Measurements from ENCODE around the gene SNRPA. TPM values are rescaled to one million over a fixed set of nuclear protein-coding genes. Genes with fewer than 3 reads are reported as not detected.
"Not testable (repeated sequence)": the region's sequence is repeated elsewhere in the genome, so short reads cannot be mapped to it uniquely, and the experiment has no call there.

SNRPA gene
- total RNA-seq, 1 experiment from 2014 or later: 162 TPM

- in situ Hi-C loops (cut with HindIII; ENCODE audit: low sequenced_read_pairs); DNase-seq (ENCODE audit: low spot score): not testable (repeated sequence)
Observed at GRCh38 chr19:40766385-40766784, 15.4 kb downstream of the SNRPA start.

GRCh38 chr19:40768869-40769268 is 17.9 kb downstream of the SNRPA start:
- no peak for DNase-seq (ENCODE audit: low spot score)
- in situ Hi-C loops (cut with HindIII; ENCODE audit: low sequenced_read_pairs): no loop called here

- in situ Hi-C loops (cut with HindIII; ENCODE audit: low sequenced_read_pairs): not testable (repeated sequence)
Observed at GRCh38 chr19:40771101-40771862, 20.3 kb downstream of the SNRPA start.

GRCh38 chr19:40774916-40775631 is 24.1 kb downstream of the SNRPA start, which contains the start of gene MIA:
TSS of gene MIA (plus strand) at chr19:40775521. CDS start at chr19:40775543, 22 bp downstream.
- in situ Hi-C loops (cut with HindIII; ENCODE audit: low sequenced_read_pairs): no loop called here
- DNase-seq (ENCODE audit: low spot score): no peak

More at GRCh38 chr19:40771101-40771862, 20.3 kb downstream of the SNRPA start:
- DNase-seq (ENCODE audit: low spot score): peak; percentile 3

GRCh38 chr19:40775632-40776022 is 24.6 kb downstream of the SNRPA start:
- in situ Hi-C loops (cut with HindIII; ENCODE audit: low sequenced_read_pairs): no loop called here
- no peak for DNase-seq (ENCODE audit: low spot score)

- in situ Hi-C loops (cut with HindIII; ENCODE audit: low sequenced_read_pairs): no loop called here
- no peak for DNase-seq (ENCODE audit: low spot score)
Observed at GRCh38 chr19:40776364-40776763, 25.4 kb downstream of the SNRPA start.

GRCh38 chr19:40776932-40777644 is 26.1 kb downstream of the SNRPA start:
- DNase-seq (ENCODE audit: low spot score): peak; percentile 98
- in situ Hi-C loops (cut with HindIII; ENCODE audit: low sequenced_read_pairs): no loop called here

GRCh38 chr19:40777645-40777936 is 26.6 kb downstream of the SNRPA start:
- in situ Hi-C loops (cut with HindIII; ENCODE audit: low sequenced_read_pairs): no loop called here

GRCh38 chr19:40777937-40778705 is 27.1 kb downstream of the SNRPA start, which contains the start of gene RAB4B:
TSS of gene RAB4B (plus strand) at chr19:40778247. CDS start at chr19:40778376, 129 bp downstream.
- in situ Hi-C loops (cut with HindIII; ENCODE audit: low sequenced_read_pairs): no loop called here
- peak; percentile 100 for DNase-seq (ENCODE audit: low spot score)

More at GRCh38 chr19:40777645-40777936, 26.6 kb downstream of the SNRPA start:
- DNase-seq (ENCODE audit: low spot score): no peak

GRCh38 chr19:40778706-40779284 is 27.8 kb downstream of the SNRPA start:
- in situ Hi-C loops (cut with HindIII; ENCODE audit: low sequenced_read_pairs): no loop called here

GRCh38 chr19:40780582-40780981 is 29.6 kb downstream of the SNRPA start:
- in situ Hi-C loops (cut with HindIII; ENCODE audit: low sequenced_read_pairs): no loop called here
- DNase-seq (ENCODE audit: low spot score): no peak

More at GRCh38 chr19:40778706-40779284, 27.8 kb downstream of the SNRPA start:
- no peak for DNase-seq (ENCODE audit: low spot score)

- no peak for DNase-seq (ENCODE audit: low spot score)
- in situ Hi-C loops (cut with HindIII; ENCODE audit: low sequenced_read_pairs): no loop called here
Observed at GRCh38 chr19:40781140-40781539, 30.1 kb downstream of the SNRPA start.

- in situ Hi-C loops (cut with HindIII; ENCODE audit: low sequenced_read_pairs): no loop called here
- no peak for DNase-seq (ENCODE audit: low spot score)
Observed at GRCh38 chr19:40783711-40784110, 32.7 kb downstream of the SNRPA start.

GRCh38 chr19:40784146-40784545 is 33.1 kb downstream of the SNRPA start:
- DNase-seq (ENCODE audit: low spot score); in situ Hi-C loops (cut with HindIII; ENCODE audit: low sequenced_read_pairs): not testable (repeated sequence)

GRCh38 chr19:40785526-40785925 is 34.5 kb downstream of the SNRPA start:
- no peak for DNase-seq (ENCODE audit: low spot score)
- in situ Hi-C loops (cut with HindIII; ENCODE audit: low sequenced_read_pairs): no loop called here

- no peak for DNase-seq (ENCODE audit: low spot score)
- in situ Hi-C loops (cut with HindIII; ENCODE audit: low sequenced_read_pairs): no loop called here
Observed at GRCh38 chr19:40786060-40787037, 35.3 kb downstream of the SNRPA start.

- DNase-seq (ENCODE audit: low spot score): no peak
- in situ Hi-C loops (cut with HindIII; ENCODE audit: low sequenced_read_pairs): no loop called here
Observed at GRCh38 chr19:40791349-40791748, 40.3 kb downstream of the SNRPA start.

- DNase-seq (ENCODE audit: low spot score): no peak
- in situ Hi-C loops (cut with HindIII; ENCODE audit: low sequenced_read_pairs): no loop called here
Observed at GRCh38 chr19:40791996-40792395, 41.0 kb downstream of the SNRPA start.
